HL-60 (cell line): Measurements from ENCODE around the gene SMIM31.

Experiments
- DNase-seq, 2 experiments: peaks; one replicate each; pipeline ENCODE4 v3.0.0-alpha.2; 2010 to 2020; ENCODE audit warnings: low read depth in 1 of 2, low spot score in 1 of 2
- H3K27ac ChIP-seq: fragments of 250-450 bp; sonication (Bioruptor Pico); replicated peaks from 2 replicates; pipeline ENCODE4 v1.5.1; 2020; ENCODE audit warnings: mild to moderate bottlenecking, moderate library complexity
- H3K27me3 ChIP-seq: fragments of 250-450 bp; sonication (Bioruptor Pico); 2 replicates; pipeline ENCODE4 v1.5.1; 2021; ENCODE audit warnings: mild to moderate bottlenecking, moderate library complexity; ENCODE audit not compliant: insufficient read depth, poor library complexity, severe bottlenecking
- H3K4me3 ChIP-seq: replicated peaks from 2 replicates; pipeline ENCODE4 v1.5.1; 2011; ENCODE audit warnings: mild to moderate bottlenecking, control low read depth, low read length; ENCODE audit not compliant: insufficient read depth
- CTCF ChIP-seq: IDR thresholded peaks from one replicate; pipeline ENCODE4 v1.5.1; 2011; ENCODE audit warnings: low read length, control low read depth, inconsistent platforms; ENCODE audit not compliant: insufficient read depth
- GABPA ChIP-seq: IDR thresholded peaks from 2 replicates; pipeline ENCODE4 v1.6.1; 2012; ENCODE audit warnings: low read depth
- POLR2AphosphoS5 ChIP-seq: IDR thresholded peaks from 2 replicates; pipeline ENCODE4 v1.6.1; 2012; ENCODE audit warnings: low read depth
- SPI1 ChIP-seq: IDR thresholded peaks from 2 replicates; pipeline ENCODE4 v1.6.1; 2012; ENCODE audit warnings: low read depth, mild to moderate bottlenecking, borderline replicate concordance
- TF ChIP-seq, protein P1 (sequence below): IDR thresholded peaks from 2 replicates; pipeline ENCODE4 v1.6.1; 2012; ENCODE audit warnings: low read depth; ENCODE audit not compliant: insufficient replicate concordance

SMIM31 gene

DNA sequence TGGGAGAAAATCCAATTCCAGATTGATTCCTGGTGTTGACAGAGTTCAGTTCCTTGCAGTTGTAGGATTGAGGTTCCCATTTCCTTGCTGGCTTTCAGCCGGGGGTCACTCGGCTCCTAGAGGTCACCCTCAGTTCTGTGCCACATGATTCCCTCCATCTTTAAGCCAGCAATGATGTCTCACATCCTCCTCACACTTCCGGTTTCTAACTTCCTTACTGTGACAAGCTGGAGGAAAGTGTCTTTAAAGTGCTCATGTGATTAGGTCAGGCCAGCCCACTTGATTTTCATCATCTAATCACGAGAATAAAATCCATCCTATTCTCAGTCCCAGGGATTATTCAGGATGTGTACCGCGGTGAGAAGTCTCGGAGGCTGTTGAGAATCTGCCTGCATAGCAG, 19.4 kb upstream of the SMIM31 start:
- H3K4me3 ChIP-seq, result no peak overlapping the region
- no peaks in the 10 kb centered on the region for H3K27me3 ChIP-seq
- no peak overlapping the region for H3K27ac ChIP-seq
- peak; percentile 15 to 59 for DNase-seq
- TF ChIP-seq GABPA (peak; percentile 51), SPI1 (peak; percentile 77), POLR2AphosphoS5 (no peak), CTCF (no peak)
- TF ChIP-seq, protein P1, sequence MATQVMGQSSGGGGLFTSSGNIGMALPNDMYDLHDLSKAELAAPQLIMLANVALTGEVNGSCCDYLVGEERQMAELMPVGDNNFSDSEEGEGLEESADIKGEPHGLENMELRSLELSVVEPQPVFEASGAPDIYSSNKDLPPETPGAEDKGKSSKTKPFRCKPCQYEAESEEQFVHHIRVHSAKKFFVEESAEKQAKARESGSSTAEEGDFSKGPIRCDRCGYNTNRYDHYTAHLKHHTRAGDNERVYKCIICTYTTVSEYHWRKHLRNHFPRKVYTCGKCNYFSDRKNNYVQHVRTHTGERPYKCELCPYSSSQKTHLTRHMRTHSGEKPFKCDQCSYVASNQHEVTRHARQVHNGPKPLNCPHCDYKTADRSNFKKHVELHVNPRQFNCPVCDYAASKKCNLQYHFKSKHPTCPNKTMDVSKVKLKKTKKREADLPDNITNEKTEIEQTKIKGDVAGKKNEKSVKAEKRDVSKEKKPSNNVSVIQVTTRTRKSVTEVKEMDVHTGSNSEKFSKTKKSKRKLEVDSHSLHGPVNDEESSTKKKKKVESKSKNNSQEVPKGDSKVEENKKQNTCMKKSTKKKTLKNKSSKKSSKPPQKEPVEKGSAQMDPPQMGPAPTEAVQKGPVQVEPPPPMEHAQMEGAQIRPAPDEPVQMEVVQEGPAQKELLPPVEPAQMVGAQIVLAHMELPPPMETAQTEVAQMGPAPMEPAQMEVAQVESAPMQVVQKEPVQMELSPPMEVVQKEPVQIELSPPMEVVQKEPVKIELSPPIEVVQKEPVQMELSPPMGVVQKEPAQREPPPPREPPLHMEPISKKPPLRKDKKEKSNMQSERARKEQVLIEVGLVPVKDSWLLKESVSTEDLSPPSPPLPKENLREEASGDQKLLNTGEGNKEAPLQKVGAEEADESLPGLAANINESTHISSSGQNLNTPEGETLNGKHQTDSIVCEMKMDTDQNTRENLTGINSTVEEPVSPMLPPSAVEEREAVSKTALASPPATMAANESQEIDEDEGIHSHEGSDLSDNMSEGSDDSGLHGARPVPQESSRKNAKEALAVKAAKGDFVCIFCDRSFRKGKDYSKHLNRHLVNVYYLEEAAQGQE, result no peak

GRCh38 chr4:164748375-164748774, 5.6 kb upstream of the SMIM31 start:
- TF ChIP-seq CTCF, result no peak
- TF ChIP-seq POLR2AphosphoS5, result no peak
- TF ChIP-seq, protein P1, result no peak
- TF ChIP-seq GABPA, result no peak
- no peak for TF ChIP-seq SPI1
- H3K27ac ChIP-seq, result no peak overlapping the region
- DNase-seq, result no peak
- H3K4me3 ChIP-seq, result no peak overlapping the region
- no peaks in the 10 kb centered on the region for H3K27me3 ChIP-seq

GRCh38 chr4:164755432-164755831, 1.5 kb downstream of the SMIM31 start:
- H3K4me3 ChIP-seq, result no peak overlapping the region
- no peak for TF ChIP-seq SPI1
- TF ChIP-seq GABPA, result no peak
- H3K27ac ChIP-seq, result no peak overlapping the region
- DNase-seq, result no peak
- no peaks in the 10 kb centered on the region for H3K27me3 ChIP-seq

DNA sequence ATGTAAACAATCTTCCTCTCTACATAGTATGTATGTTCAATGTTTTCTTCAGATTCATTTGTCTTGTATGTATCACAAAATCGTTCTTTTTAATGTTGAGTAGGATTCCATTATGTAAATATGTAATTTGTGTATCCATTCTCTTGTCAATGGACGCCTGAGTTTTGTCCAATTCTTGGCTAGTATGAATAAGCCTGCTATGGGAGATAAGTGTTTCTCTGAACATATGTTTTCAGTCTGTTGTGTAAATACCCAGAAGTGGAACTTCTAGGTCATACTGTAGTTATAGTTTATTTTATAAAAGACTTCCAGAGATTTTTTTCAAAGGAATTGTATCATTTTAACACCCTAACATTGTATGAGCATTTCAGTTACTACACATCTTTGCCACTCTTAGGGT, 2.8 kb downstream of the SMIM31 start:
- no peaks in the 10 kb centered on the region for H3K27me3 ChIP-seq
- no peak overlapping the region for H3K27ac ChIP-seq
- no peak for DNase-seq
- H3K4me3 ChIP-seq, result no peak overlapping the region
- no peak for TF ChIP-seq GABPA
- TF ChIP-seq, protein P1, result no peak
- no peak for TF ChIP-seq CTCF
